ENCODE results near the gene MAP3K5. TPM values are rescaled to one million over a fixed set of nuclear protein-coding genes. Genes with fewer than 3 reads are reported as not detected.
"Not testable (repeated sequence)": the region's sequence is repeated elsewhere in the genome, so short reads cannot be mapped to it uniquely, and the experiment has no call there.

Gene MAP3K5
- polyA plus RNA-seq, 12 donors: 1.9 to 6.4 (median 2.3) TPM; not detected in 1

GRCh38 chr6:136609873-136610706 lies 182.2 kb downstream of the MAP3K5 start:
- DNase-seq: no peak

GRCh38 chr6:136608991-136609390 lies 183.3 kb downstream of the MAP3K5 start:
- DNase-seq: no peak

DNA sequence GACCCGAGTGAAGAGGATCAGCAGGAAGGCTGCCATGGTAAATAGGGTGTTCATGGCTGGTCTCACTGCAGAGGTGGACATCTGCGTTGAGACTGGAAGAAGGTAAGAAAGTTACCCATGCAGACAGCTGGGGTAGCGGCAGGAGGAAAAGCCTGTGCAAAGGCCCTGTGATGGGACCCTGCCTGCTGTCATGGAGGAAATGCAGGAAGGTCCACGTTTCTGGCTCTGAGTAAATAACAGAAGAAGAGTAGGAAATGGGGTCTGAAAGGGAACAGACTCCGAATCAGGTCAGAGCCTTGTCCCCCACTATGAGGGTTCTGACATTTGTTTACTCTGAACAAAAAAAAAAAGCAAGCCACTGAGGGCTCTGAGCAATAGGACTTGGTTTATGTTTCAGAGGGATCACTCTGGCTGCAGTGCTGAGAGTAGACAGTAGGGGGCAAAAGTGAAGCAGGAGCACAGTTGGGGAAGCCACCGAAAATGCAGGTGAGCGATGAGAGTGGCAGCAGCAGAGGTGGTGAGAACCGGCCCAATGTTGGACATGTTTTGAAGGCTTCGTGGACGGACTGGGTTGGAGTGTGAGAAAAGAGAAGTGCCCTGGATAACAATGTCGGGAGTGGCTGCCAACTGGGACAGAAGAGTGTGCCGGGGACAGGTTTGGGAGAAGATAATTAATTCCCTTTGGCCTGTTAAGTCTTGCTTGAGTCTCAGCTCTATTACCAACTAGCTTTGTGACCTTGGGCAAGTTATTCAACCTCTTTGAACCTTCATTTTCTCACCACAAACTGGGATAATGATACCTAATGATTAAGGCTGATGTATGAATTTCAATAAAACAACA lies 184.1 kb downstream of the MAP3K5 start:
- DNase-seq: no peak

DNA sequence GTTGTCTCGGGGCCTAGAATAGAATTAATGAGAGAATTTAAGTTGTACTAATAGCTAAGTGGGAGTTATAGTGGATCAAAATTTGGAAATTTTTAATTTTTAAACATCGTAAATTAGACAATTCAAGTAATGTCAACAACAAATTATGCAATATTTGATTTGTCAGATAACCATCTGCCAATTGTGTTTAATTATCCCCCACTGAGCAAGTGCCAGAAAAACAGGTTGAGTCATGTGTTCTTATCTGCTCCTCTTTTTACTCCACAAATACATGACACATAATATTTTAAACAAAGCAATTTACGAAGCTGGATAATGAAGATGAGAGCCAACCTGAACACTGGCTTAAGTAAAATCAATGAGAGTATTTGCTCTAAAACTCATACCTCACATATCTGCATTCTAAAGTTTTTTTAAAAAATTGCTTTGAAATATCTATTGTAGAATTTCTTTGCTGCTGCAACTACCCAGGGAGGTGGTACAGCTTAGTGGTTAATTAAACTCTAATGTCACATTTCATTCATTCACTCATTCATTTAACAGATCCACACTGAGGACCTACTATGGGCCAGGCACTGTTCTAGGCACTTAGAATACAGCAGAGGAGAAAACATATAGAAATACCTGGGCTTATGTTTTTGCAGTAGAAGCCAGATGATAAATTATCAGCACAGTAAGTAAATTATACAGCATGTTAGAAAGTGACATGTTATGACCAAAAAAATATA lies 184.9 kb downstream of the MAP3K5 start:
- DNase-seq: no peak

- no peak for DNase-seq
Observed at GRCh38 chr6:136604928-136605510, 187.3 kb downstream of the MAP3K5 start.

GRCh38 chr6:136604328-136604825 lies 187.9 kb downstream of the MAP3K5 start:
- no peak for DNase-seq

DNA sequence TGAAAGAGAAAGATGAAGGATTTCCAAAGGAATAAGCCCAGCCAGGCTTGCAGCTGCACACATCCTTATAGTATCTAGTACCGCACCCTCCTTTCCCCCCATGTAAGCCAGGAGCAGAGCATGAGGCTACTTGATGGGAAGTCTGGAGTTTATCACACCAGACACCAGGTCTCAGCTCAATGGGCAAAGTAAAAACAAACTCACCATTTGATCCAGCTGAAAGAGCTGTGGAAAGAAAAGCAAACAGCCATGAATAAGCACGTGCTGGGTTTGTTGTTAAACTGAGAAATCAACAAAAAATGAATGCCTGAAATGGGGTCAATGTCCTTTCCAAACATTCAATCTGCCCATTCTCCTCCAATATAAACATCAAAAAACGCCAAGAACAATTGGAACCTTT lies 191.5 kb downstream of the MAP3K5 start:
- DNase-seq: no peak

- peak; percentile 51 for DNase-seq
Observed at GRCh38 chr6:136599329-136600011, 192.8 kb downstream of the MAP3K5 start.

GRCh38 chr6:136598048-136598447 lies 194.2 kb downstream of the MAP3K5 start:
- DNase-seq: no peak

- DNase-seq: no peak
Observed at GRCh38 chr6:136594671-136595070, 197.6 kb downstream of the MAP3K5 start.

DNA sequence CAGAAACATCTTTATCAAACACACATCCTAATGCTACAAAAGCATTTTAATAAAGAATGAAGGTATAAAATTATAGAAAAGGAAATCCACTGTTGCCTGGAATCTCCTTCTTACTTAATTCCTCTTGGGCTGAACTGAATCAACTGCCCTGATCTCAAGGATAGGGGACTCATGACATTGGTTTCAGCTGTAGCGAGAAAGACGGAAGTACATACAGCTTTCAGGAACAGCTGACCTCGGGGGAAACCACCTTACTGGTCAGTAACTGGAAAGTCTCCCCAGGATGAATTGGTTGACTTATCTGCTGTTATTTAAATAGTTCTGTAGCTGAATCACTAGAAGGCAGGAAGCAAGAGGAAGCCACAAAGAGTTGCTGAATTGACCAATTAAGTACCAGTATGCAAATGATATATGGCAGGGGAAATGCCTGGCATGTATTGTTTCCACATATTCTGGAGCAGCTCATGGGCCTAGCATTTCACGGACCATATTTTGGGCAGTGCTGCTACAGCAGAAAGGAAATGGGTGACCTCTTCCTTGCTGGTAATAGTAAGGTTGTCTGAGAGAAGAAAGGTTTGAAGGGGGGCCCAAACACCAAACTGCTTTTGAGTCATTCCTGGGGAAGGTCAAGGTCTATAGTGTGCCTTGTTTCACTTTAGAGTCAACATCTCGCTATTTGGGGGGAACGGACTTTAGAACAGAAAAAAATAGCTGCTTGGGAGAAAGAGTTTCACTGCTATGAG lies 198.4 kb downstream of the MAP3K5 start:
- no peak for DNase-seq

GRCh38 chr6:136592930-136593673 lies 199.2 kb downstream of the MAP3K5 start:
- DNase-seq: no peak

GRCh38 chr6:136591617-136592016 lies 200.7 kb downstream of the MAP3K5 start:
- DNase-seq: no peak

- DNase-seq: not testable (repeated sequence)
Observed at GRCh38 chr6:136590846-136591245, 201.4 kb downstream of the MAP3K5 start.

DNA sequence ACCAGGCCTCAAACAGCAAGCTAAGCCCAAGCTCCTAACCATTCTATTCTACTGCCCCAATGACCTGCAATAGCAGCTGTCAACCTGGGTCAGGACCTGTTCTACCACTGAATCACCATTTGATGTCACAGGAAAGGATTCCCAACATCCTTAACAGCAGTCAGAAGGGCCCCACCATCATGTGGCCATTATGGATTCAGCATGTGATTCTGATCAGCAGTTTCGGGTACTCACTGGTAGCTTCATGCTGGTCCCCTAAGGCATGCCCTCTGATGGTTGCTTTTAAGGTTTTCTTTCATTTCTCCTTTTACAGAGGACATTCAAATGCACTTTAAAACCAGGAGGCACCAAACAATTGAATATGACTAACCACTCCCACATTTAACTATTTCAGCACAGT lies 204.8 kb downstream of the MAP3K5 start:
- no peak for DNase-seq

GRCh38 chr6:136586295-136586694 lies 206.0 kb downstream of the MAP3K5 start:
- no peak for DNase-seq

GRCh38 chr6:136585523-136585922 lies 206.8 kb downstream of the MAP3K5 start:
- not testable (repeated sequence) for DNase-seq

GRCh38 chr6:136584290-136584689 lies 208.0 kb downstream of the MAP3K5 start:
- not testable (repeated sequence) for DNase-seq

DNA sequence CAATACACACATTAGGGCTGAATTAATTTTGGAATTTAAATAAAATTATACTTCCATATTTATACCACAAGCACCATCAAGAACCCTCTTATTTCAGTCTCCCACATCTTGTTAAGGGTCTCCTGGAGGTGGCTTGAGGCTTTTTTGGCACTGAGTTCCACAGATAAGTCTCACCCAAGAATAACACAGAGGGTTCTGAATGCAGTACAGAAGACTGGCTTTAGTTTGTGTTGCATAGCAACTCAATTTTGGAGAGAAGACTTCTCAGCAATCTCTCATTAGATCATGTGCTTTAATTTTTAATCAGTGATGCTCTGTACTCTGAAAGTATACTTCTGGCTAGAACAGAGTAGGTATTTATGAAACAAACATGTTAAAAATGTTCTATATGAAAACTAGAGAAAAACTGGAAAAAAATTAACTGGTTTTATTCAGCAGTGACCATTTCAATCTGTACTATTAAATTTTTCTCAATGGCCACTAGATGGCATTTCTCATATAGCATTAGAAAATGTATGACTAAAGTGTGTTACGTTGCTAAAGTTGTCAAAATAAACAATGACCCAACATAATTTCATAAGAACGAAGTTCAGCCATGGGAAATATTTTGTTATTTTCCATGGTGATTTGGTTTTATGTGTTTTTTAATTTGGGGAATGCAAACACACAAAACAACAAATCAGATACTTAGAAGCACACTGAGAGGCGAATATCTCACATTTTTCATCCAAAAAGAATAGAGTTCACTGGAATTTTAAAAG lies 209.4 kb downstream of the MAP3K5 start:
- DNase-seq: peak; percentile 25

Measured in muscle of arm (tissue), 12 donors.